H1 (cell line): ENCODE data around the gene MIGA1. TPM values are rescaled to one million over a fixed set of nuclear protein-coding genes. Genes with fewer than 3 reads are reported as not detected.

Experiments
- CTCF ChIA-PET: fragments of 300-600 bp; sonication (Branson Sonifier 250); formaldehyde crosslinking; loops from one replicate; lab custom pipeline; 2021; ENCODE audit not compliant: partially characterized antibody; lab: Charles Lee
- POLR2A ChIA-PET: fragments of 300-600 bp; sonication (Branson Sonifier 250); formaldehyde crosslinking; loops from one replicate; lab custom pipeline; 2021; ENCODE audit warnings: inconsistent platforms; ENCODE audit not compliant: partially characterized antibody; lab: Charles Lee
- DNase-seq, 2 experiments: peaks; one replicate each; pipeline versions ENCODE4 v3.0.0 to v3.0.0-alpha.2; 2010 to 2022; ENCODE audit warnings: low spot score in 2 of 2, low read depth in 1 of 2, mixed read lengths in 1 of 2
- FAIRE-seq: peaks from 2 replicates; lab custom pipeline; 2011; peaks lifted over from hg19 to GRCh38; lab: Jason Lieb, UNC
- H2AFZ ChIP-seq: 2 replicates; pipeline ENCODE4 v1.8.1; 2012; ENCODE audit warnings: low read length, inconsistent platforms
- H2AK5ac ChIP-seq: 2 replicates; pipeline ENCODE4 v1.6.1; 2013; ENCODE audit warnings: low read depth, low read length
- H2BK120ac ChIP-seq: replicated peaks from 2 replicates; pipeline ENCODE3; 2013; ENCODE audit warnings: low read depth, low read length, inconsistent platforms
- H2BK12ac ChIP-seq: 2 replicates; pipeline ENCODE4 v1.6.1; 2013; ENCODE audit warnings: low read depth, low read length
- H2BK15ac ChIP-seq: 2 replicates; pipeline ENCODE4 v1.6.1; 2013; ENCODE audit warnings: low read length
- H2BK20ac ChIP-seq: 2 replicates; pipeline ENCODE4 v1.6.1; 2013; ENCODE audit warnings: low read length
- H2BK5ac ChIP-seq: 2 replicates; pipeline ENCODE4 v1.6.1; 2013; ENCODE audit warnings: low read depth, low read length
- H3K14ac ChIP-seq: 2 replicates; pipeline ENCODE4 v1.6.1; 2013; ENCODE audit warnings: inconsistent platforms; ENCODE audit not compliant: insufficient read length
- H3K18ac ChIP-seq: 2 replicates; pipeline ENCODE4 v1.6.1; 2013; ENCODE audit warnings: low read length; ENCODE audit errors: extremely low read depth
- H3K23ac ChIP-seq: 2 replicates; pipeline ENCODE4 v1.6.1; 2013; ENCODE audit warnings: inconsistent platforms; ENCODE audit not compliant: insufficient read length
- H3K23me2 ChIP-seq: 2 replicates; pipeline ENCODE4 v1.6.1; 2013; ENCODE audit warnings: low read depth, low read length
- H3K27ac ChIP-seq: 2 replicates; pipeline ENCODE4 v1.6.1; 2011; ENCODE audit warnings: low read depth, low read length, inconsistent platforms
- H3K27me3 ChIP-seq, 4 experiments: replicated peaks in 1 of 4; 1 replicate in 1 of 4; 2 replicates in 3 of 4; pipeline versions ENCODE4 v1.6.1 to v1.8.1; 2011 to 2013; ENCODE audit warnings: low read length in 3 of 4, mild to moderate bottlenecking in 3 of 4, inconsistent platforms in 2 of 4, mixed read lengths in 2 of 4, moderate library complexity in 1 of 4; ENCODE audit not compliant: control insufficient read depth in 3 of 4, insufficient read depth in 3 of 4; ENCODE audit errors: extremely low read depth in 1 of 4
- H3K36me3 ChIP-seq, 4 experiments: 2 replicates each; pipeline versions ENCODE4 v1.6.1 to v1.8.1; 2011 to 2013; ENCODE audit warnings: mild to moderate bottlenecking in 4 of 4, low read length in 3 of 4, moderate library complexity in 2 of 4, control low read depth in 1 of 4, inconsistent platforms in 1 of 4; ENCODE audit not compliant: insufficient read depth in 4 of 4, control insufficient read depth in 2 of 4
- H3K4ac ChIP-seq: replicated peaks from 2 replicates; pipeline ENCODE3; 2013; ENCODE audit warnings: low read length, low read depth, mixed read lengths, inconsistent platforms; ENCODE audit not compliant: insufficient read length
- H3K4me1 ChIP-seq, 4 experiments: replicated peaks in 1 of 4; 1 replicate in 1 of 4; 2 replicates in 3 of 4; pipeline versions ENCODE4 v1.6.1 to v1.8.1; 2011 to 2013; ENCODE audit warnings: low read length in 3 of 4, inconsistent platforms in 2 of 4, mixed read lengths in 1 of 4; ENCODE audit not compliant: insufficient read depth in 4 of 4, control insufficient read depth in 3 of 4
- H3K4me2 ChIP-seq, 2 experiments: 2 replicates each; pipeline versions ENCODE4 v1.6.1 to v1.8.1; 2011 to 2013; ENCODE audit warnings: low read depth in 2 of 2, low read length in 2 of 2, control low read depth in 1 of 2, inconsistent platforms in 1 of 2, mild to moderate bottlenecking in 1 of 2; ENCODE audit not compliant: insufficient read depth in 1 of 2
- H3K4me3 ChIP-seq, 4 experiments: fragments of 200-600, 300-600 bp in 1 of 4; sonication (generic), shearing (Covaris generic), sonication (Bioruptor Twin) in 1 of 4; 2 replicates each; pipeline versions ENCODE4 v1.5.1 to v1.8.1; 2011 to 2016; ENCODE audit warnings: low read length in 4 of 4, low read depth in 3 of 4, control low read depth in 2 of 4, inconsistent platforms in 2 of 4, mild to moderate bottlenecking in 2 of 4, mixed read lengths in 1 of 4, moderate library complexity in 1 of 4; ENCODE audit not compliant: insufficient read depth in 2 of 4; ENCODE audit errors: extremely low read depth in 1 of 4
- H3K56ac ChIP-seq: replicated peaks from 2 replicates; pipeline ENCODE3; 2013; ENCODE audit warnings: low read depth, mild to moderate bottlenecking, mixed read lengths, low read length, inconsistent platforms; ENCODE audit not compliant: insufficient read length
- H3K79me1 ChIP-seq: 2 replicates; pipeline ENCODE4 v1.6.1; 2013; ENCODE audit warnings: low read depth, low read length, control low read depth
- H3K79me2 ChIP-seq, 2 experiments: 2 replicates each; pipeline versions ENCODE4 v1.6.1 to v1.8.1; 2012 to 2013; ENCODE audit warnings: low read length in 2 of 2, mild to moderate bottlenecking in 2 of 2, inconsistent platforms in 1 of 2; ENCODE audit not compliant: insufficient read depth in 2 of 2, control insufficient read depth in 1 of 2
- H3K9ac ChIP-seq, 4 experiments: replicated peaks in 1 of 4; 1 replicate in 1 of 4; 2 replicates in 3 of 4; pipeline versions ENCODE4 v1.6.1 to v1.8.1; 2011 to 2013; ENCODE audit warnings: low read depth in 3 of 4, low read length in 3 of 4, control low read depth in 2 of 4, mild to moderate bottlenecking in 2 of 4, moderate library complexity in 2 of 4, inconsistent platforms in 1 of 4; ENCODE audit errors: extremely low read depth in 1 of 4
- H3K9me3 ChIP-seq, 2 experiments: 2 replicates each; pipeline versions ENCODE4 v1.6.1 to v1.8.1; 2012 to 2013; ENCODE audit warnings: mild to moderate bottlenecking in 2 of 2, moderate library complexity in 2 of 2, control low read depth in 1 of 2, inconsistent platforms in 1 of 2, low read depth in 1 of 2, low read length in 1 of 2, mixed read lengths in 1 of 2; ENCODE audit not compliant: insufficient read depth in 2 of 2
- H4K20me1 ChIP-seq, 2 experiments: replicated peaks in 1 of 2; 2 replicates each; pipeline versions ENCODE3 to v1.8.1; 2011 to 2013; ENCODE audit warnings: inconsistent platforms in 2 of 2, low read length in 2 of 2, mild to moderate bottlenecking in 1 of 2; ENCODE audit not compliant: insufficient read depth in 2 of 2, control insufficient read depth in 1 of 2
- H4K5ac ChIP-seq: 2 replicates; pipeline ENCODE4 v1.6.1; 2013; ENCODE audit warnings: low read length, low read depth, mixed read lengths, inconsistent platforms; ENCODE audit not compliant: insufficient read length
- H4K8ac ChIP-seq: 2 replicates; pipeline ENCODE4 v1.8.0; 2013; ENCODE audit warnings: mild to moderate bottlenecking, moderate library complexity, low read length, inconsistent platforms; ENCODE audit not compliant: insufficient read depth; ENCODE audit errors: extremely low read depth
- H4K91ac ChIP-seq: replicated peaks from 2 replicates; pipeline ENCODE3; 2013; ENCODE audit warnings: low read length, mixed read lengths, inconsistent platforms; ENCODE audit not compliant: insufficient read length
- HDAC2 ChIP-seq, 2 experiments: fragments of 300-600 bp in 1 of 2; sonication (generic) in 1 of 2; IDR thresholded peaks; 2 replicates each; pipeline ENCODE4 v1.6.1; 2011 to 2012; ENCODE audit warnings: low read depth in 2 of 2, low read length in 2 of 2, mild to moderate bottlenecking in 2 of 2, moderate library complexity in 2 of 2, borderline replicate concordance in 1 of 2, inconsistent platforms in 1 of 2
- MAFK ChIP-seq: IDR thresholded peaks from 2 replicates; pipeline ENCODE4 v1.6.1; 2012; ENCODE audit warnings: low read depth, mild to moderate bottlenecking, improper control_type of control experiment, low read length
- TBP ChIP-seq: IDR thresholded peaks from 2 replicates; pipeline ENCODE4 v1.6.1; 2011; ENCODE audit warnings: low read depth, low read length, improper control_type of control experiment
- WGBS, 2 experiments: shearing (Covaris generic) in 1 of 2; methylation state at CpG; one replicate each; pipeline versions ENCODE4 v1.1.6 to v1.1.7; 2013 to 2015; ENCODE audit warnings: low lambda C conversion rate in 2 of 2, mixed read lengths in 2 of 2, inconsistent platforms in 1 of 2, low coverage in 1 of 2, missing lambda C conversion rate in 1 of 2; ENCODE audit not compliant: insufficient replicate concordance in 2 of 2, insufficient coverage in 1 of 2, insufficient read length in 1 of 2; ENCODE audit errors: extremely low coverage in 1 of 2, missing lambda C conversion rate in 1 of 2; 5-methylcytosine and 5-hydroxymethylcytosine counted together
- polyA plus RNA-seq, 7 experiments: library from polyadenylated mRNA; depleted of rRNA in 3 of 7; stranded (reverse) in 5 of 7; unstranded in 2 of 7; fragments of >200 nt in 5 of 7; fragments of 200-250 nt in 2 of 7; gene quantifications; 1 replicate in 5 of 7; 2 replicates in 1 of 7; 4 replicates in 1 of 7; pipeline versions ENCODE4 v1.2.1 to v1.2.3, GENCODE V29; 2011 to 2013; ENCODE audit warnings: missing spikeins in 2 of 7, mixed read lengths in 2 of 7
- total RNA-seq: library from RNA; stranded (reverse); fragmentation: NEBNext Ultra II Directional; extraction: Animal tissue kit (Norgen Biotek cat#: 25700); gene quantifications from 2 replicates; pipeline ENCODE4 v1.2.1, GENCODE V29; 2021

The MIGA1 gene
- total and polyA plus RNA-seq, 2 of the 8 experiments (the other 6 are each of a cell fraction or from before 2014, with no cell fraction given), result 0.95 to 7.0 TPM

DNA sequence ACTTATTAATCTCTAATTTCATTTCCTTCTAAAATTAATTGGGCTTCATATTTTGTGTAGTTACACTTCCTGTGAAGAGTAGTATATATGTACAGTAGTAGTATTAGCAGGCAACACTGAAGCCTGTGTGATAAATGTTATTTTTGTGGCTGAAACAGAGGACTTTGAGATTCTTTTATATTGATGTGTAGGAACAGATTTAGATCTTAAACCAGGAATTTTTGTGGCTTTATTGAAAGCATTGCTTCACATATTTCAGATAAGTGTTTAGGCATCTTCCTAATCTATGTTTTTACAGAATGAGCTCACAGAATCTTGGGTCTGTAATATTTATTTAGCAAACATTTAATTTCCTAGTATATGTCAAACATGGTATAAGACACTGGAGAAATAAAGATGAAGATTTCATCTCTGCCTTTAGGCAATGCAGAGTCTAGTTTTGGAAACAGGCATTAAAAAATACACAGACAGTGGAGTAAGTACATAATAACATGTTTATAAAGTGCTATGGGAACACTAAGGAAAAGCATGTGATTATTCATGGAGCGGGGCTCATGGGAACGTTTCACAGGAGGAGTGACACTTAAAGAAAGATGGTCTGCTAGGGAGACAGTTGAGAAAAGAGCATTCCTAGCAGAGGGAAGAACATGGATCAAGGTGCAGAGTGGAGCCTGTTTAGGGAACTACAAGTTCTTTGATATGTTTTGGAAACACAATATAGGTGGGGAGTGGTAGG is 52.7 kb downstream of the MIGA1 start:
- Histone ChIP-seq H3K9ac (no peak overlapping the region), H3K27ac (no peak overlapping the region)

More for the DNA sequence above, 52.7 kb downstream of the MIGA1 start:
- H4K20me1 ChIP-seq, result no peaks in the 10 kb centered on the region
- FAIRE-seq (no peak), DNase-seq (no peak)
- H3K4ac ChIP-seq, result no peak overlapping the region
- no peak overlapping the region for H3K4me3 ChIP-seq
- no peaks in the 10 kb centered on the region for H3K23me2 ChIP-seq
- H2AFZ ChIP-seq, result no peak overlapping the region
- H3K36me3 ChIP-seq, result no peaks in the 10 kb centered on the region
- no peak overlapping the region for H2AK5ac ChIP-seq
- no peaks in the 10 kb centered on the region for H3K4me1 ChIP-seq
- H3K27me3 ChIP-seq, result no peaks in the 10 kb centered on the region
- no peak overlapping the region for H3K14ac ChIP-seq
- H2BK12ac ChIP-seq, result no peak overlapping the region
- H3K18ac ChIP-seq, result no peak overlapping the region
- ChIA-PET POLR2A (interaction anchor here (1.0 kb wide), 1 partner anchor 56 kb away, joined by 3 read pairs; the partner anchor contains the start of gene NEXN), CTCF (interaction anchor here (1.3 kb wide), 1 partner anchor 9 kb away, joined by 4 read pairs; no protein-coding TSS in a partner anchor)
- H3K79me2 ChIP-seq, result no peaks in the 10 kb centered on the region
- H4K91ac ChIP-seq, result no peak overlapping the region
- H3K4me2 ChIP-seq, result no peak overlapping the region
- H4K5ac ChIP-seq, result no peak overlapping the region
- H2BK120ac ChIP-seq, result no peak overlapping the region
- no peak overlapping the region for H4K8ac ChIP-seq
- H3K9me3 ChIP-seq, result no peaks in the 10 kb centered on the region
- no peak overlapping the region for H2BK5ac ChIP-seq
- no peak for TF ChIP-seq HDAC2 (IDR thresholded peaks at IDR 0.05; ENCODE audit: borderline replicate concordance in 1 of 2, low read depth in 2 of 2, low read length in 2 of 2)
- no peak for TF ChIP-seq MAFK
- TF ChIP-seq TBP, result no peak
- no peak overlapping the region for H2BK20ac ChIP-seq
- H3K56ac ChIP-seq, result no peak overlapping the region
- H2BK15ac ChIP-seq, result no peak overlapping the region
- 90% methylated on average over 2 of the region's 2 CpGs; no CpG with 5 or more reads in 1 of the 2 experiments for WGBS, 2 experiments
- H3K79me1 ChIP-seq, result no peaks in the 10 kb centered on the region
- no peak overlapping the region for H3K23ac ChIP-seq
